ENCODE results near the gene ATP5PO. TPM values are rescaled to one million over a fixed set of nuclear protein-coding genes. Genes with fewer than 3 reads are reported as not detected.

ATP5PO gene
- total and polyA plus RNA-seq, 2 of the 13 experiments (the other 11 are each of a cell fraction or from before 2014, with no cell fraction given) = 256 to 297 TPM

DNA sequence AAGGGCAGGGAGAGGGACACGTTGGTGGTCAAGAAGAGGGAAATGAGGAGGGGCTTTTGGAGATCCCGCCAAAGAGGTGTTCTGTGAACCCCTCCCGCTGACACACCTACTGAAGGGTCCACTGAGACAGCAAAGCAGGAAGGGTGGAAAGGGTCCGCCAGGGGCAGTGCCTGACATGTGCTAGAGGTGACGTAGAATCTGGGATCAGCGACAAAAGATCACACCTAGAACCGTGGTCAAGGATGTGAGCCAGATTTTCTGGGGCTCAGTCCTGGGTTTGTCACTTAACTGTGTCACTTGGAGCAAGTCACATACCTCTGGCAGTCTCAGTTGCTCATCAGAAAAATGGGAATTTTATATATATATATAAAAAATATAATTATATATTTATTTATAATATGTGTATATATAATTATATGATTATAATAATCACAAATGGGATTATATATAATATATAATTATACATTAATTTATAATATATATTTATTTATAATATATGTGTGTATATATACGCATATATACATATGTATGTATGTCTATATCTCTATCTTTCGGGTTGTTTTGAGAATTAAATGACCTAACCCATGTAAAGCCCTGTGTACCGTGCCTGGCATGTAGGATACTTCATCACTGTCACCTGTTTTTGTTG is 35.0 kb upstream of the ATP5PO start:
- CTCF ChIA-PET (ENCODE audit: low intra/inter-chr PET ratio, low total read pairs) = no interaction called here
- Histone ChIP-seq H3K4me3 (replicated peaks in 1 of 3; ENCODE audit: insufficient read depth in 1 of 3, low read depth in 2 of 3, low read length in 3 of 3) (no peak overlapping the region), H3K9ac (ENCODE audit: insufficient read depth, low read depth, low read length) (no peak overlapping the region), H3K9me3 (ENCODE audit: low read length) (no peaks in the 10 kb centered on the region), H3K36me3 (replicated peaks in 1 of 2; ENCODE audit: control insufficient read depth in 1 of 2, insufficient read depth in 2 of 2, low read length in 2 of 2) (no peaks in the 10 kb centered on the region), H2AFZ (ENCODE audit: low read length) (no peak overlapping the region), H3K4me2 (ENCODE audit: low read depth, low read length) (no peak overlapping the region), H4K20me1 (ENCODE audit: insufficient read depth, low read length) (no peaks in the 10 kb centered on the region), H3K27ac (ENCODE audit: extremely low read length, insufficient read depth, low read length) (no peak overlapping the region), H3K4me1 (ENCODE audit: insufficient read depth, low read length) (peaks cover 29% of the 10 kb centered on the region), H3K79me2 (ENCODE audit: insufficient read depth, low read length) (no peaks in the 10 kb centered on the region), H3K27me3 (ENCODE audit: control insufficient read depth in 1 of 2, insufficient read depth in 2 of 2, low read length in 2 of 2) (no peaks in the 10 kb centered on the region)
- BruUV-seq (replicated peaks) = no TSS peak
- 77% methylated on average over 10 of the region's 10 CpGs for WGBS (ENCODE audit: low lambda C conversion rate)
- no peak for DNase-seq (ENCODE audit: low spot score)
- in situ Hi-C loops (cut with HindIII; ENCODE audit: extremely low pct_ligation_motif_present, low pct_unique_long_range_greater_than_20kb) = no loop called here
- intact Hi-C loops (cut with micrococcal nuclease; ENCODE audit: unreplicated experiment) = no loop called here
- no peak for TF ChIP-seq MATR3 (CRISPR knock-in tag; IDR thresholded peaks at IDR 0.05)
- TF ChIP-seq, protein P1, sequence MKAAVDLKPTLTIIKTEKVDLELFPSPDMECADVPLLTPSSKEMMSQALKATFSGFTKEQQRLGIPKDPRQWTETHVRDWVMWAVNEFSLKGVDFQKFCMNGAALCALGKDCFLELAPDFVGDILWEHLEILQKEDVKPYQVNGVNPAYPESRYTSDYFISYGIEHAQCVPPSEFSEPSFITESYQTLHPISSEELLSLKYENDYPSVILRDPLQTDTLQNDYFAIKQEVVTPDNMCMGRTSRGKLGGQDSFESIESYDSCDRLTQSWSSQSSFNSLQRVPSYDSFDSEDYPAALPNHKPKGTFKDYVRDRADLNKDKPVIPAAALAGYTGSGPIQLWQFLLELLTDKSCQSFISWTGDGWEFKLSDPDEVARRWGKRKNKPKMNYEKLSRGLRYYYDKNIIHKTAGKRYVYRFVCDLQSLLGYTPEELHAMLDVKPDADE (CRISPR knock-in tag; IDR thresholded peaks at IDR 0.05) = no peak
- no peak for TF ChIP-seq MIER2 (CRISPR knock-in tag; IDR thresholded peaks at IDR 0.05)
- TF ChIP-seq ELF4 (CRISPR knock-in tag; IDR thresholded peaks at IDR 0.05; ENCODE audit: borderline replicate concordance) = no peak
- TF ChIP-seq, protein P2, sequence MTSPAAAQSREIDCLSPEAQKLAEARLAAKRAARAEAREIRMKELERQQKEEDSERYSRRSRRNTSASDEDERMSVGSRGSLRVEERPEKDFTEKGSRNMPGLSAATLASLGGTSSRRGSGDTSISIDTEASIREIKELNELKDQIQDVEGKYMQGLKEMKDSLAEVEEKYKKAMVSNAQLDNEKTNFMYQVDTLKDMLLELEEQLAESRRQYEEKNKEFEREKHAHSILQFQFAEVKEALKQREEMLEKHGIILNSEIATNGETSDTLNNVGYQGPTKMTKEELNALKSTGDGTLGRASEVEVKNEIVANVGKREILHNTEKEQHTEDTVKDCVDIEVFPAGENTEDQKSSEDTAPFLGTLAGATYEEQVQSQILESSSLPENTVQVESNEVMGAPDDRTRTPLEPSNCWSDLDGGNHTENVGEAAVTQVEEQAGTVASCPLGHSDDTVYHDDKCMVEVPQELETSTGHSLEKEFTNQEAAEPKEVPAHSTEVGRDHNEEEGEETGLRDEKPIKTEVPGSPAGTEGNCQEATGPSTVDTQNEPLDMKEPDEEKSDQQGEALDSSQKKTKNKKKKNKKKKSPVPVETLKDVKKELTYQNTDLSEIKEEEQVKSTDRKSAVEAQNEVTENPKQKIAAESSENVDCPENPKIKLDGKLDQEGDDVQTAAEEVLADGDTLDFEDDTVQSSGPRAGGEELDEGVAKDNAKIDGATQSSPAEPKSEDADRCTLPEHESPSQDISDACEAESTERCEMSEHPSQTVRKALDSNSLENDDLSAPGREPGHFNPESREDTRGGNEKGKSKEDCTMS (CRISPR knock-in tag; conservative IDR thresholded peaks at IDR 0.05) = no peak
- TF ChIP-seq, protein P3, sequence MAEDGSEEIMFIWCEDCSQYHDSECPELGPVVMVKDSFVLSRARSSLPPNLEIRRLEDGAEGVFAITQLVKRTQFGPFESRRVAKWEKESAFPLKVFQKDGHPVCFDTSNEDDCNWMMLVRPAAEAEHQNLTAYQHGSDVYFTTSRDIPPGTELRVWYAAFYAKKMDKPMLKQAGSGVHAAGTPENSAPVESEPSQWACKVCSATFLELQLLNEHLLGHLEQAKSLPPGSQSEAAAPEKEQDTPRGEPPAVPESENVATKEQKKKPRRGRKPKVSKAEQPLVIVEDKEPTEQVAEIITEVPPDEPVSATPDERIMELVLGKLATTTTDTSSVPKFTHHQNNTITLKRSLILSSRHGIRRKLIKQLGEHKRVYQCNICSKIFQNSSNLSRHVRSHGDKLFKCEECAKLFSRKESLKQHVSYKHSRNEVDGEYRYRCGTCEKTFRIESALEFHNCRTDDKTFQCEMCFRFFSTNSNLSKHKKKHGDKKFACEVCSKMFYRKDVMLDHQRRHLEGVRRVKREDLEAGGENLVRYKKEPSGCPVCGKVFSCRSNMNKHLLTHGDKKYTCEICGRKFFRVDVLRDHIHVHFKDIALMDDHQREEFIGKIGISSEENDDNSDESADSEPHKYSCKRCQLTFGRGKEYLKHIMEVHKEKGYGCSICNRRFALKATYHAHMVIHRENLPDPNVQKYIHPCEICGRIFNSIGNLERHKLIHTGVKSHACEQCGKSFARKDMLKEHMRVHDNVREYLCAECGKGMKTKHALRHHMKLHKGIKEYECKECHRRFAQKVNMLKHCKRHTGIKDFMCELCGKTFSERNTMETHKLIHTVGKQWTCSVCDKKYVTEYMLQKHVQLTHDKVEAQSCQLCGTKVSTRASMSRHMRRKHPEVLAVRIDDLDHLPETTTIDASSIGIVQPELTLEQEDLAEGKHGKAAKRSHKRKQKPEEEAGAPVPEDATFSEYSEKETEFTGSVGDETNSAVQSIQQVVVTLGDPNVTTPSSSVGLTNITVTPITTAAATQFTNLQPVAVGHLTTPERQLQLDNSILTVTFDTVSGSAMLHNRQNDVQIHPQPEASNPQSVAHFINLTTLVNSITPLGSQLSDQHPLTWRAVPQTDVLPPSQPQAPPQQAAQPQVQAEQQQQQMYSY (CRISPR knock-in tag; IDR thresholded peaks at IDR 0.05) = no peak
- TF ChIP-seq ELF3 (CRISPR knock-in tag; IDR thresholded peaks at IDR 0.05) = no peak
- TF ChIP-seq TCF7L2 (IDR thresholded peaks at IDR 0.05; ENCODE audit: low read depth, low read length) = no peak
- TF ChIP-seq SRF (IDR thresholded peaks at IDR 0.05; ENCODE audit: low read depth, low read length) = no peak
- TF ChIP-seq MYNN (CRISPR knock-in tag; IDR thresholded peaks at IDR 0.05; ENCODE audit: low read depth) = no peak
- TF ChIP-seq TEAD3 (CRISPR knock-in tag; optimal IDR thresholded peaks at IDR 0.05; ENCODE audit: borderline replicate concordance) = no peak
- no peak for TF ChIP-seq ZKSCAN5 (CRISPR knock-in tag; IDR thresholded peaks at IDR 0.05)
- FAIRE-seq = no peak
- POLR2A ChIA-PET = no interaction called here
- no peak for ATAC-seq
